ENCODE data around the gene GPR183.

DNA sequence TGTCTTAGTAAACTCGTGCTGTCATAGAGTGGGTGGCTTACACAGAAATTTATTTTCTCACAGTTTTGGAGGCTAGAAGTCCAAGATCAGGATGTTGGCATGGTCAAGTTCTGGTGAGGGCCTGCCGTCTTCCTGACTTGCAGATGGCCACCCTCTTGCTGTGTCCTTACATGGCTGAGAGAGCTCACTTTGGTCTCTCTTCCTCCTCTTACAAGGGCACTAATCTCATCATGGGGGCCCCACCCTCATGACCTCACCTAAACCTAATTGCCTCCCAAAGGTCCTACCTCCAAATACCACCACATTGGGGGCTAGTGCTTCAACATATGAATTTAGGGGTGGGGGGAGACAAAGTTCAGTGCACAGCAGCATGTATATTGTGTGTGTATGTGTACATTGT, 34.7 kb downstream of the GPR183 start:
- TF ChIP-seq GATA3 (IDR thresholded peaks at IDR 0.05; ENCODE audit: low read depth, low read length) = no peak
- TF ChIP-seq GATA2 (IDR thresholded peaks at IDR 0.05; ENCODE audit: low read depth, low read length) = no peak
